Vagina (tissue), 2 donors: ENCODE results near the gene CHKB.

Experiments used
- POLR2A ChIP-seq, 2 donors: fragments of 450-650 bp; IDR thresholded peaks; one replicate each; pipeline ENCODE4 v1.6.1; 2017; ENCODE audit warnings: antibody characterized with exemption in 2 of 2, mild to moderate bottlenecking in 2 of 2, moderate library complexity in 2 of 2
- POLR2AphosphoS5 ChIP-seq, 2 donors: sonication (generic); formaldehyde crosslinking; IDR thresholded peaks; one replicate each; pipeline ENCODE4 v1.9.0; 2017; ENCODE audit warnings: antibody characterized with exemption in 2 of 2, mild to moderate bottlenecking in 2 of 2, low read depth in 1 of 2; ENCODE audit not compliant: insufficient read depth in 1 of 2
- TF ChIP-seq, protein P1 (sequence below), 3 experiments: fragments of 450-650 bp in 2 of 3; fragments of 200-600 bp in 1 of 3; sonication (generic) in 1 of 3; IDR thresholded peaks; one replicate each; pipeline ENCODE4 v1.5.1; 2017 to 2019; ENCODE audit warnings: antibody characterized with exemption in 3 of 3, mild to moderate bottlenecking in 2 of 3, moderate library complexity in 2 of 3

- TF ChIP-seq, protein P1, sequence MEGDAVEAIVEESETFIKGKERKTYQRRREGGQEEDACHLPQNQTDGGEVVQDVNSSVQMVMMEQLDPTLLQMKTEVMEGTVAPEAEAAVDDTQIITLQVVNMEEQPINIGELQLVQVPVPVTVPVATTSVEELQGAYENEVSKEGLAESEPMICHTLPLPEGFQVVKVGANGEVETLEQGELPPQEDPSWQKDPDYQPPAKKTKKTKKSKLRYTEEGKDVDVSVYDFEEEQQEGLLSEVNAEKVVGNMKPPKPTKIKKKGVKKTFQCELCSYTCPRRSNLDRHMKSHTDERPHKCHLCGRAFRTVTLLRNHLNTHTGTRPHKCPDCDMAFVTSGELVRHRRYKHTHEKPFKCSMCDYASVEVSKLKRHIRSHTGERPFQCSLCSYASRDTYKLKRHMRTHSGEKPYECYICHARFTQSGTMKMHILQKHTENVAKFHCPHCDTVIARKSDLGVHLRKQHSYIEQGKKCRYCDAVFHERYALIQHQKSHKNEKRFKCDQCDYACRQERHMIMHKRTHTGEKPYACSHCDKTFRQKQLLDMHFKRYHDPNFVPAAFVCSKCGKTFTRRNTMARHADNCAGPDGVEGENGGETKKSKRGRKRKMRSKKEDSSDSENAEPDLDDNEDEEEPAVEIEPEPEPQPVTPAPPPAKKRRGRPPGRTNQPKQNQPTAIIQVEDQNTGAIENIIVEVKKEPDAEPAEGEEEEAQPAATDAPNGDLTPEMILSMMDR (IDR thresholded peaks at IDR 0.05): no peak
- no peak for TF ChIP-seq POLR2A (IDR thresholded peaks at IDR 0.05)
- TF ChIP-seq POLR2AphosphoS5 (IDR thresholded peaks at IDR 0.05; ENCODE audit: insufficient read depth in 1 of 2, low read depth in 1 of 2): no peak
These were observed 22.6 kb downstream of the CHKB start for GRCh38 chr22:50560034-50560433.
